Measurements from ENCODE around the gene TTLL3.

GRCh38 chr3:9846231-9846630, 36.2 kb downstream of the TTLL3 start:
- no peak for TF ChIP-seq CTCF (IDR thresholded peaks at IDR 0.05; ENCODE audit: insufficient read depth, low read depth, low read length)
- no peak for TF ChIP-seq EZH2 (IDR thresholded peaks at IDR 0.05; ENCODE audit: insufficient read depth, low read length)

All from astrocyte (in vitro differentiated cells and primary cell).